ENCODE measurements around the gene RCE1.

The RCE1 gene

DNA sequence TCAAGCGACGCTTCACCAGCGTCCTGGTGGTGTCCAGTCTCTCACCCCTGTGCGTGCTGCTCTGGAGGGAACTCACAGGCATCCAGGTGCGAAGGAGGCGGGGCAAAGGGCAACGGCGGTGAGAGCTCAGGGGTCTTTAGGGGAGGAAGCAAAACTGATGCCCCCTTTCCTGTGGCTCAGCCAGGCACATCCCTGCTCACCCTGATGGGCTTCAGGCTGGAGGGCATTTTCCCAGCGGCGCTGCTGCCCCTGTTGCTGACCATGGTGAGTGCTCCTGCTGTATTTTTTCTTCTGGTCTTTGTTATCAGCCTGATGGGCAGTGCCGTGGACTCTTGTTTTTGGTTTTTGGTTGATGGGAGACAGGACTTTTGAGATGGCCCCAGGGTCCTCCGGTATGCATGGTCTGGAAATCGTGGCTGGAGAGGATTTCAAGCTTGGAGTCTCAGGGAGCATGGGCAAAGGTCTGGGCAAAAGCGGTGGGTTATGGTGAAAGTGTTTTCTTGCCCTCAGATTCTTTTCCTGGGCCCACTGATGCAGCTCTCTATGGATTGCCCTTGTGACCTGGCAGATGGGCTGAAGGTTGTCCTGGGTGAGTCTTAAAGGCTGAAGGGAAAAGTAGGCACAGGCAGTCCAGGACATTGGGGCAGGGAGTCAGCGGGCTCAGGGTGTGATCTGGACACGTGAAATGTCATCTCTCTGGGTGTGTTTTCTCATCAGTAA is 695 bp downstream of the RCE1 start (continued):
- TF ChIP-seq TSHZ1 (tag by site-specific recombination; IDR thresholded peaks at IDR 0.05; ENCODE audit: borderline replicate concordance) (no peak), ZNF335 (tag by site-specific recombination; conservative IDR thresholded peaks at IDR 0.05) (peak; percentile 58), BCL11A (tag by site-specific recombination; IDR thresholded peaks at IDR 0.05; ENCODE audit: low read depth) (no peak), ZBTB8A (tag by site-specific recombination; IDR thresholded peaks at IDR 0.05) (no peak), ZNF274 (IDR thresholded peaks at IDR 0.05; ENCODE audit: low read length) (no peak), ZNF274 (tag by site-specific recombination; IDR thresholded peaks at IDR 0.05; ENCODE audit: borderline replicate concordance) (no peak), ZNF830 (tag by site-specific recombination; IDR thresholded peaks at IDR 0.05; ENCODE audit: low read depth) (no peak)
- TF ChIP-seq, protein P1, sequence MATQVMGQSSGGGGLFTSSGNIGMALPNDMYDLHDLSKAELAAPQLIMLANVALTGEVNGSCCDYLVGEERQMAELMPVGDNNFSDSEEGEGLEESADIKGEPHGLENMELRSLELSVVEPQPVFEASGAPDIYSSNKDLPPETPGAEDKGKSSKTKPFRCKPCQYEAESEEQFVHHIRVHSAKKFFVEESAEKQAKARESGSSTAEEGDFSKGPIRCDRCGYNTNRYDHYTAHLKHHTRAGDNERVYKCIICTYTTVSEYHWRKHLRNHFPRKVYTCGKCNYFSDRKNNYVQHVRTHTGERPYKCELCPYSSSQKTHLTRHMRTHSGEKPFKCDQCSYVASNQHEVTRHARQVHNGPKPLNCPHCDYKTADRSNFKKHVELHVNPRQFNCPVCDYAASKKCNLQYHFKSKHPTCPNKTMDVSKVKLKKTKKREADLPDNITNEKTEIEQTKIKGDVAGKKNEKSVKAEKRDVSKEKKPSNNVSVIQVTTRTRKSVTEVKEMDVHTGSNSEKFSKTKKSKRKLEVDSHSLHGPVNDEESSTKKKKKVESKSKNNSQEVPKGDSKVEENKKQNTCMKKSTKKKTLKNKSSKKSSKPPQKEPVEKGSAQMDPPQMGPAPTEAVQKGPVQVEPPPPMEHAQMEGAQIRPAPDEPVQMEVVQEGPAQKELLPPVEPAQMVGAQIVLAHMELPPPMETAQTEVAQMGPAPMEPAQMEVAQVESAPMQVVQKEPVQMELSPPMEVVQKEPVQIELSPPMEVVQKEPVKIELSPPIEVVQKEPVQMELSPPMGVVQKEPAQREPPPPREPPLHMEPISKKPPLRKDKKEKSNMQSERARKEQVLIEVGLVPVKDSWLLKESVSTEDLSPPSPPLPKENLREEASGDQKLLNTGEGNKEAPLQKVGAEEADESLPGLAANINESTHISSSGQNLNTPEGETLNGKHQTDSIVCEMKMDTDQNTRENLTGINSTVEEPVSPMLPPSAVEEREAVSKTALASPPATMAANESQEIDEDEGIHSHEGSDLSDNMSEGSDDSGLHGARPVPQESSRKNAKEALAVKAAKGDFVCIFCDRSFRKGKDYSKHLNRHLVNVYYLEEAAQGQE (tag by site-specific recombination; IDR thresholded peaks at IDR 0.05), result 0 out of 2 replicates have a peak, but pooled peaks have one; percentile 15

- no peak overlapping the region for H3K27ac ChIP-seq (ENCODE audit: extremely low read depth, low read depth, low read length)
- ChIA-PET POLR2A (interaction anchor here (1.6 to 5.2 kb wide), 4 partner anchors 10 to 167 kb away, joined by 5 to 40 read pairs (median 8); partner anchors contain the start of gene RBM4B), CTCF (interaction anchor here (0.6 to 2.4 kb wide), 6 partner anchors 11 to 151 kb away, joined by 3 to 6 read pairs (median 4); no protein-coding TSS in a partner anchor)
- H3K4me3 ChIP-seq (ENCODE audit: low read depth, low read length), result peak overlapping the region; percentile 71
- no peak for TF ChIP-seq ZBTB8A (tag by site-specific recombination; IDR thresholded peaks at IDR 0.05)
- TF ChIP-seq ZFP41 (tag by site-specific recombination; IDR thresholded peaks at IDR 0.05; ENCODE audit: borderline replicate concordance), result no peak
- TF ChIP-seq BCL11B (tag by site-specific recombination; IDR thresholded peaks at IDR 0.05; ENCODE audit: low read depth), result no peak
- TF ChIP-seq ZNF639 (tag by site-specific recombination; IDR thresholded peaks at IDR 0.05), result no peak
- no peak for TF ChIP-seq ZNF514 (tag by site-specific recombination; IDR thresholded peaks at IDR 0.05)
- TF ChIP-seq SCRT1 (tag by site-specific recombination; IDR thresholded peaks at IDR 0.05; ENCODE audit: borderline replicate concordance), result no peak
- no peaks in the 10 kb centered on the region for H3K4me1 ChIP-seq (ENCODE audit: control insufficient read depth, insufficient read depth, low read length)
- H3K9me3 ChIP-seq (ENCODE audit: control insufficient read depth, insufficient read depth, low read depth, low read length), result no peaks in the 10 kb centered on the region
- peaks cover 0 to 54% of the 10 kb centered on the region in 2 experiments; a peak in 1 of 3 replicates for H3K36me3 ChIP-seq (ENCODE audit: control insufficient read depth in 2 of 2, insufficient read depth in 1 of 2, low read length in 2 of 2)
These were observed 1.4 kb downstream of the RCE1 start for GRCh38 chr11:66844496-66845142.
